ENCODE data around the gene SBNO2. TPM values are rescaled to one million over a fixed set of nuclear protein-coding genes. Genes with fewer than 3 reads are reported as not detected.
"Not testable (repeated sequence)": the region's sequence is repeated elsewhere in the genome, so short reads cannot be mapped to it uniquely, and the experiment has no call there.

SBNO2 gene
- polyA plus RNA-seq, 12 donors = 7.4 to 33.2 (median 10.2) TPM; not detected in 1

DNA sequence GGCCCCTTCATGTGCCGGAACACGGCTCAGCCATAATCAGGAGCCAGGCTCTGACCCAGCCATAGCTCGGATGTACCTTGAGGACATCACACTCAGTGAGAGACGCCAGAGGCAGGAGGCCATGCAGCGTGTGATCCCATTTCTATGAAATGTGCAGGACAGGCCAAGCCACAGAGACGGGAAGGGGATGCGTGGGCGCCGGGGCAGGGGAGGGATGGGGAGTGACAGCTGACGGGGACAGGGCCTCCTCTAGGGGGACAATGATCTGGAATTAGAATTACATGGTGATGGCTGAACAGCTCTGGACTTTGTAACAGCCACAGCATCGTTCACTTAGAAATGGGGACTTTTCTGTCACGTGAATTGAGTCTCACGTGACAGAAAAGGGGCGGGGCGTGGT lies 34.9 kb downstream of the SBNO2 start:
- no peak for DNase-seq

GRCh38 chr19:1138121-1138520 lies 35.9 kb downstream of the SBNO2 start:
- DNase-seq = no peak

GRCh38 chr19:1136621-1137317 lies 37.3 kb downstream of the SBNO2 start:
- DNase-seq = no peak

DNA sequence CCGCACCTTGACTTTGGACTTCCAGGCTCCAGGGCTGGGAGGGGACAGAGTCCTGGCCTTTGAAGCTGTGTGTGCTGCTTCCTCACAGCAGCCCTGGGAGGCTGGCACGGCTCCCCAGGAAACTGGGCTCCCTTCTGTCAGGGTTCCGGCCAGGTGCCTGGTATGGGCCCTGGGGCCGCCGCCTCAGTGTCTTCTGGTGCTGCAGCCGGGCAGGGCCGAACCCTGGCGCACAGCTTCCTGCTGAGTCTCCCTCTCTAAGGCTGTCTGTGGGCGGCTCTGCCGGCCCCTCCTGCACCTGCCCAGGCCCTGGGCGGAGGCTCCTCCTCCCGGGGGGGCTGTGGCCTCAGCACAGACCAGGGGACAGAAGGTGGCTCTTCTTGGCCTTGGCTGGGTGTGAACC lies 37.9 kb downstream of the SBNO2 start:
- DNase-seq = no peak

DNA sequence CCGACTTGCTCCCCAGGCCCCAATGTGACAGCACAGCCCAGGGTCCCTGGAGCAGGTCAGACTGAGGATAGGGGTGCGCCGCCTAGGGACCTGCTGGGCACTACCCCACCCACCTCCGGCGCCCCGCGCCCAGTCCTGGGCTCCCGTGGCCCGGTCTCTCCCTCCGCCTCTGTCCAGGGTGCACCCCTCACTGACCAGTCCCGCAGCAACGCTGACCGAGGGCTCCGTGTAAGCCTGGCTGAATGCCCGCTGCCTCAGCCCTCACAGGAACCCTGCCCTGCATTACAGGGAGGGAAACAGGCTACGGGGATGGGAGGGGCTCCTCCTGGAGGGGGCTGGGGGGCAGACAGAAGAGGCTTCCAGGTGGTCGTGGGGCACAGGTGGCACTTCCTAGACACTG lies 38.6 kb downstream of the SBNO2 start:
- no peak for DNase-seq

GRCh38 chr19:1134431-1134830 lies 39.6 kb downstream of the SBNO2 start:
- DNase-seq = no peak

- DNase-seq = no peak
Measured at GRCh38 chr19:1133471-1133929, 40.6 kb downstream of the SBNO2 start.

- no peak for DNase-seq
Measured at GRCh38 chr19:1132552-1133383, 41.3 kb downstream of the SBNO2 start.

GRCh38 chr19:1131718-1132551 lies 42.1 kb downstream of the SBNO2 start:
- DNase-seq = peak; percentile 61

DNA sequence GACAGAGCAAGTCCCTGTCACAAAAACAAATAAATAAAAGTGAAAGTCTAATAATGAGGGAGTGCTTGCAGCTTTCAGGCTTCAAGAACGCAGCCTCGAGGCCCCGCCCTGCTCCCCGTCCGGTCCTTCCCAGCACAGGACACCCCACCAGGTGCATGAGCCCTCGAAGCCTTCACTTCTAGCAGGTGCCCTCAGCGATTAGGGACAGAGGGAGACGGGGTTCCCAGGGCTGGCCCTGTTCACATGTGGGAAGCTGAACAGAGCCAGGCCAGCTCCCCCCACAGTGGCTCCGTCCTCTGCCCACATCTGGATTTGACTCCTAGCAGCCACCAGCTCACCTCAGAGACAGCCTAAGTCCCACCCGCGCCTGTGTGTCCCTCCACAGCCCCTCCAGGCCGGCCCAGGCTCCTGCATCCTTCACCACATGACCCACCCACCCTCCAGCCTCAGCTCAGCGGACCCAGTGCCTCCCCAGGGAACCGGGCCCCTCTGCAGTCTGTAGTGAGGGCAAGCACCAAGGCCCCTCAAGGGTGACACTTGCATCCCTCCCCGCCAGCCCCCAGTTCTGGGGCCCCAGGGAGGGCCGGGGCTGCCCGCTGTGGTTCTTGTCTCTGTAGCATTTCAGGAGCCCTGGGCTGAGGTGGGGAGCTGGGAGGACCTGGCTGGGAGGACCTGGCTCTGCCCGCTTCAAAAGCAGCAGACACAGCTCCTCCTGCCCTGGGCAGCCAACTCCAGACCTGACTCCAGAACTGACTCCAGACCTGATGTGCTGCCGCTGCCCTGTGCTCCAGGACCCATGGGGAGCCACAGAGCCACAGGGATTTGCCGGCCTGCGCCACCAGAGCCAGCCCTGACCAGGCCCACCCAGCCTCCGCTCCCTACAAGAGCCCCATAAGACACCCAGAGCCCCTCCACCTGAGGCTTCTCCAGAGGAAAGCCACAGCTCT lies 43.0 kb downstream of the SBNO2 start:
- DNase-seq = no peak

GRCh38 chr19:1129535-1129934 lies 44.5 kb downstream of the SBNO2 start:
- no peak for DNase-seq

GRCh38 chr19:1129084-1129483 lies 45.0 kb downstream of the SBNO2 start:
- DNase-seq = not testable (repeated sequence)

DNA sequence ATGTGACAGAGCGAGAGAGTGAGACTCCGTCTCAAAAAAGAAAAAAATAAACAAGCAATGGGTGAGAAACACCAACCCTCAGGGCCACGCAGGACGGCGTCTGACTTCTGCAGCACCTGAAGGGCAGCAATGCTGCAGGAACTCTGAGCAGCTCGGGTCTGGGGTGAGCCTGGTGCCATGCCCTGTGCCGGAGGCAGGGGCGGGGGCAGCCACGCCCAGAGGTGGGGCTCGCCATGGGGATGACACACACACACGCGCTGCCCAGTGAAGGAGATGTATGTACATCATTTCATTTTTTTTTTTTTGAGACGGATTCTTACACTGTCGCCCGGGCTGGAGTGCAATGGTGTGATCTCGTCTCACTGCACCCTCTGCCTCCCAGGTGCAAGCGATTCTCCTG lies 46.0 kb downstream of the SBNO2 start:
- DNase-seq = no peak

GRCh38 chr19:1126984-1127760 lies 46.9 kb downstream of the SBNO2 start:
- no peak for DNase-seq

DNA sequence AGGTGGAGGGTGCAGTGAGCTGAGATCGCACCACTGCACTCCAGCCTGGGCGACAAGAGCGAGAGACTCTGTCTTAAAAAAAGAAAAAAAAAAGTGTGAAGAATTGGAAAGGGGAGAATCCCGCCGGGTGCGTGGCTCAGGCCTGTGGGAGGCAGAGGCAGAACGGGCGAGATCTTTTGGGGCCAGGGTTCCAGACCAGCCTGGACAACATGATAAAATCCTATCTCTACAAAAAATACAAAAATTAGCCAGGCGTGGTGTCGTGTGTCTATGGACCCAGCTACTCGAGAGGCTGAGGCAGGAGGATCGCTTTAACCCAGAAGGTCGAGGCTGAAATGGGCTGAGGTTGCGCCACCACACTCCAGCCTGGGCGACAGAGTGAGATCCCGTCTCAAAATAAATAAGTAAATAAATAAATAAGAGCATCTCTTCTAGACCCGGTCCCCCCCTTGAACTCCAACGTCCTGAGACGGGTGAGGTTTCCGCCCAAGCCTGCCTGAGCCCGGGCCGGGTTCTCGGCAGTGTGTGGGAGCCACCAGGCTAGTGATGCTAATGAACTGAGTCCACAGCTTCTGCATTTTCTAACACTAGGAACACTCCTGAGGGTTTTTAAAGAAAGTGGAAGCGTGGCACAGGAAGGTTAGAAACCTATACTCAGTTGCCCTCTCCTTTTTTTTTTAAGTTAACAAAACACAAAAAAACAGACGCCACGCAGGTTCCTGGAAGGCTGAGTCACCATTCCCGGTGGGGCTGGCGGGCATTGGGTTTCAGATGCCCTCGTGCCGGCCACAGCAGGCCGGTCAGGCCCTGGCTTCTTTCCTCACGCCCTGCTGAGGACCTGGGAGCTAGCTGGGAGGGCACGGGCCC lies 48.2 kb downstream of the SBNO2 start:
- DNase-seq = no peak

- DNase-seq = no peak
Measured at GRCh38 chr19:1123885-1124677, 50.0 kb downstream of the SBNO2 start.

DNA sequence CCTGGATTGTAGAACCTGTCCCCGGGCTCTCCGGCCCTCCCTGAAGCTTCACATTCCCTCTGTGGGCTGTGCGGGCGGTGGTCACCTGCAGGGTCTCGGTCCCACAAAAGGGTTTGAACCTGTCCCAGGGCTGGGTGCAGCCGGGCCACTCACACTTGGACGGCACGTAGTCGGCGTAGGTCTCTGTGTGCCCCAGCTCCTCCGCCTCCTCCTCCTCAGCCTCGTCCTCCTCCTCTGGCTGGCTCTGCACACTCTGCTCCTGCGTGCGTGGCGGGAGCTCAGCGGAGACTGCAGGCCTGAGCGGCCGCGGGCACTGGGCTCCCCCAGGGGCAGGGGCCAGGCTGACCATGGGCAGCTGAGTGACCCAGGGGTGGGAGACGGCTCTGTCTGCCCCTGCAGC lies 50.7 kb downstream of the SBNO2 start:
- no peak for DNase-seq

GRCh38 chr19:1122972-1123363 lies 51.1 kb downstream of the SBNO2 start:
- no peak for DNase-seq

All from muscle of arm (tissue), 12 donors.